ENCODE measurements around the gene SLC8A1.

Gene SLC8A1

GRCh38 chr2:40178171-40178778 lies 273.6 kb downstream of the SLC8A1 start:
- no peak for DNase-seq

- DNase-seq: no peak
Observed at GRCh38 chr2:40177366-40177765, 274.5 kb downstream of the SLC8A1 start.

- DNase-seq: no peak
Observed at GRCh38 chr2:40173276-40173675, 278.6 kb downstream of the SLC8A1 start.

GRCh38 chr2:40169856-40170255 lies 282.0 kb downstream of the SLC8A1 start:
- no peak for DNase-seq

GRCh38 chr2:40169430-40169829 lies 282.5 kb downstream of the SLC8A1 start:
- no peak for DNase-seq

- no peak for DNase-seq
Observed at GRCh38 chr2:40168546-40168945, 283.3 kb downstream of the SLC8A1 start.

GRCh38 chr2:40168032-40168431 lies 283.9 kb downstream of the SLC8A1 start:
- DNase-seq: no peak

GRCh38 chr2:40166006-40166405 lies 285.9 kb downstream of the SLC8A1 start:
- no peak for DNase-seq

GRCh38 chr2:40165509-40165844 lies 286.4 kb downstream of the SLC8A1 start:
- no peak for DNase-seq

GRCh38 chr2:40164736-40165508 lies 287.0 kb downstream of the SLC8A1 start:
- no peak for DNase-seq

GRCh38 chr2:40161986-40162385 lies 289.9 kb downstream of the SLC8A1 start:
- no peak for DNase-seq

- DNase-seq: no peak
Observed at GRCh38 chr2:40160751-40161218, 291.1 kb downstream of the SLC8A1 start.

- DNase-seq: no peak
Observed at GRCh38 chr2:40159333-40159732, 292.6 kb downstream of the SLC8A1 start.

GRCh38 chr2:40158781-40159180 lies 293.1 kb downstream of the SLC8A1 start:
- DNase-seq: no peak

- no peak for DNase-seq
Observed at GRCh38 chr2:40155728-40156127, 296.2 kb downstream of the SLC8A1 start.

- DNase-seq: no peak
Observed at GRCh38 chr2:40150266-40150665, 301.6 kb downstream of the SLC8A1 start.

GRCh38 chr2:40148334-40148733 lies 303.6 kb downstream of the SLC8A1 start:
- no peak for DNase-seq

GRCh38 chr2:40147360-40147759 lies 304.5 kb downstream of the SLC8A1 start:
- no peak for DNase-seq

- no peak for DNase-seq
Observed at GRCh38 chr2:40144022-40144421, 307.9 kb downstream of the SLC8A1 start.

- no peak for DNase-seq
Observed at GRCh38 chr2:40138314-40138713, 313.6 kb downstream of the SLC8A1 start.

GRCh38 chr2:40131081-40131704 lies 320.7 kb downstream of the SLC8A1 start:
- DNase-seq: no peak

- no peak for DNase-seq
Observed at GRCh38 chr2:40130251-40130994, 321.5 kb downstream of the SLC8A1 start.

GRCh38 chr2:40129725-40130124 lies 322.2 kb downstream of the SLC8A1 start:
- DNase-seq: no peak

GRCh38 chr2:40128796-40129195 lies 323.1 kb downstream of the SLC8A1 start:
- DNase-seq: no peak
